H9 (cell line): ENCODE measurements around the gene IL1RN. TPM values are rescaled to one million over a fixed set of nuclear protein-coding genes. Genes with fewer than 3 reads are reported as not detected.

Experiments
- DNase-seq: peaks from one replicate; pipeline ENCODE4 v3.0.0-alpha.2; 2017
- H2AFZ ChIP-seq: one replicate; pipeline ENCODE4 v1.6.1; 2013; ENCODE audit warnings: mild to moderate bottlenecking, low read length, control low read depth, moderate library complexity
- H2AK5ac ChIP-seq: 2 replicates; pipeline ENCODE4 v1.6.1; 2013; ENCODE audit warnings: low read length, control low read depth, mixed read lengths; ENCODE audit not compliant: insufficient read length
- H2BK120ac ChIP-seq: one replicate; pipeline ENCODE4 v1.6.1; 2013; ENCODE audit warnings: low read depth, mild to moderate bottlenecking, low read length, control low read depth, inconsistent platforms; ENCODE audit not compliant: poor library complexity, severe bottlenecking
- H2BK12ac ChIP-seq: 2 replicates; pipeline ENCODE4 v1.6.1; 2013; ENCODE audit warnings: low read length, control low read depth, mixed read lengths, low read depth; ENCODE audit not compliant: insufficient read length
- H2BK15ac ChIP-seq: 2 replicates; pipeline ENCODE4 v1.6.1; 2013; ENCODE audit warnings: low read depth, low read length, control low read depth
- H2BK20ac ChIP-seq: one replicate; pipeline ENCODE4 v1.6.1; 2013; ENCODE audit warnings: low read depth, mild to moderate bottlenecking, low read length, control low read depth, inconsistent platforms; ENCODE audit not compliant: poor library complexity, severe bottlenecking
- H2BK5ac ChIP-seq: 2 replicates; pipeline ENCODE4 v1.6.1; 2013; ENCODE audit warnings: low read length, control low read depth, mixed read lengths; ENCODE audit not compliant: insufficient read length
- H3K14ac ChIP-seq: 2 replicates; pipeline ENCODE4 v1.6.1; 2013; ENCODE audit warnings: low read length, control low read depth; ENCODE audit not compliant: insufficient read depth
- H3K18ac ChIP-seq: 2 replicates; pipeline ENCODE4 v1.6.1; 2013; ENCODE audit warnings: low read depth, mild to moderate bottlenecking, mixed read lengths, low read length, control low read depth; ENCODE audit not compliant: insufficient read length
- H3K23ac ChIP-seq: 2 replicates; pipeline ENCODE4 v1.6.1; 2013; ENCODE audit warnings: low read length, control low read depth, mixed read lengths, low read depth; ENCODE audit not compliant: insufficient read length
- H3K23me2 ChIP-seq: 2 replicates; pipeline ENCODE4 v1.6.1; 2013; ENCODE audit warnings: low read depth, mild to moderate bottlenecking, mixed read lengths, low read length, control low read depth; ENCODE audit not compliant: insufficient read length, poor library complexity, severe bottlenecking
- H3K27ac ChIP-seq: 2 replicates; pipeline ENCODE4 v1.5.1; 2013; ENCODE audit warnings: low read length, control low read depth, mixed read lengths, low read depth; ENCODE audit not compliant: insufficient read length
- H3K27me3 ChIP-seq: 2 replicates; pipeline ENCODE4 v1.6.1; 2013; ENCODE audit warnings: low read length, control low read depth, inconsistent platforms; ENCODE audit not compliant: insufficient read depth
- H3K4ac ChIP-seq: 2 replicates; pipeline ENCODE4 v1.6.1; 2013; ENCODE audit warnings: low read depth, mild to moderate bottlenecking, control low read depth, inconsistent platforms, low read length, moderate library complexity
- H3K4me1 ChIP-seq: 2 replicates; pipeline ENCODE4 v1.6.1; 2013; ENCODE audit warnings: low read length, control low read depth, inconsistent platforms; ENCODE audit not compliant: insufficient read depth
- H3K4me2 ChIP-seq: 2 replicates; pipeline ENCODE4 v1.6.1; 2013; ENCODE audit warnings: low read length, control low read depth, mixed read lengths; ENCODE audit not compliant: insufficient read length, insufficient read depth
- H3K56ac ChIP-seq: 2 replicates; pipeline ENCODE4 v1.6.1; 2013; ENCODE audit warnings: low read depth, mild to moderate bottlenecking, mixed read lengths, low read length, control low read depth; ENCODE audit not compliant: insufficient read length
- H3K79me1 ChIP-seq: 2 replicates; pipeline ENCODE4 v1.6.1; 2013; ENCODE audit warnings: low read depth, mild to moderate bottlenecking, moderate library complexity, low read length, control low read depth, inconsistent platforms; ENCODE audit not compliant: insufficient read depth, poor library complexity, severe bottlenecking
- H3K79me2 ChIP-seq: 2 replicates; pipeline ENCODE4 v1.6.1; 2013; ENCODE audit warnings: low read length, control low read depth, inconsistent platforms; ENCODE audit not compliant: insufficient read depth
- H3K9ac ChIP-seq: 2 replicates; pipeline ENCODE4 v1.6.1; 2013; ENCODE audit warnings: low read length, control low read depth, mixed read lengths; ENCODE audit not compliant: insufficient read length; ENCODE audit errors: extremely low read depth
- H3K9me3 ChIP-seq: one replicate; pipeline ENCODE4 v1.6.1; 2013; ENCODE audit warnings: low read depth, low read length, inconsistent platforms; ENCODE audit not compliant: control insufficient read depth
- H3T11ph ChIP-seq: one replicate; pipeline ENCODE4 v1.6.1; 2013; ENCODE audit warnings: mild to moderate bottlenecking, low read length, control low read depth, inconsistent platforms
- H4K20me1 ChIP-seq: one replicate; pipeline ENCODE4 v1.6.1; 2013; ENCODE audit not compliant: control insufficient read depth, insufficient read length, insufficient read depth
- H4K5ac ChIP-seq: 2 replicates; pipeline ENCODE4 v1.6.1; 2013; ENCODE audit warnings: low read depth, mild to moderate bottlenecking, mixed read lengths, low read length, control low read depth; ENCODE audit not compliant: insufficient read length
- H4K8ac ChIP-seq: replicated peaks from 2 replicates; pipeline ENCODE4 v1.6.1; 2013; ENCODE audit warnings: low read length, control low read depth, mixed read lengths, low read depth; ENCODE audit not compliant: insufficient read length
- H4K91ac ChIP-seq: 2 replicates; pipeline ENCODE4 v1.6.1; 2013; ENCODE audit warnings: low read depth, mild to moderate bottlenecking, moderate library complexity, mixed read lengths, low read length, control low read depth; ENCODE audit not compliant: insufficient read length
- H3K27ac Mint-ChIP-seq, 3 experiments: 2 replicates in 2 of 3; 3 replicates in 1 of 3; pipeline ENCODE4 v1.8.0; 2020 to 2021; ENCODE audit warnings: mixed read lengths in 3 of 3, mild to moderate bottlenecking in 1 of 3, moderate library complexity in 1 of 3
- H3K27me3 Mint-ChIP-seq: 2 replicates; pipeline ENCODE4 v1.8.0; 2021; ENCODE audit warnings: low read depth, mild to moderate bottlenecking, moderate library complexity, mixed read lengths
- H3K36me3 Mint-ChIP-seq, 3 experiments: 2 replicates in 2 of 3; 3 replicates in 1 of 3; pipeline ENCODE4 v1.8.0; 2020 to 2021; ENCODE audit warnings: low read depth in 3 of 3, mixed read lengths in 3 of 3; ENCODE audit not compliant: insufficient read depth in 1 of 3
- H3K4me1 Mint-ChIP-seq, 2 experiments: 2 replicates each; pipeline ENCODE4 v1.8.0; 2020; ENCODE audit warnings: mixed read lengths in 2 of 2
- H3K4me3 Mint-ChIP-seq, 2 experiments: 2 replicates in 1 of 2; 3 replicates in 1 of 2; pipeline ENCODE4 v1.8.0; 2020 to 2021; ENCODE audit warnings: mild to moderate bottlenecking in 2 of 2, mixed read lengths in 2 of 2, moderate library complexity in 1 of 2
- H3K9me3 Mint-ChIP-seq, 2 experiments: 2 replicates in 1 of 2; 3 replicates in 1 of 2; pipeline ENCODE4 v1.8.0; 2020; ENCODE audit warnings: mild to moderate bottlenecking in 2 of 2, mixed read lengths in 2 of 2, moderate library complexity in 1 of 2
- CTCF ChIP-seq: fragments of 200-600 bp; sonication (generic); conservative IDR thresholded peaks from 3 replicates; pipeline ENCODE4 v1.8.0; 2021; ENCODE audit warnings: antibody characterized with exemption, mild to moderate bottlenecking
- total RNA-seq: library from RNA; stranded (reverse); gene quantifications from 2 replicates; pipeline ENCODE4 v1.2.1, GENCODE V29; 2021

Gene IL1RN
- total RNA-seq, 1 experiment from 2014 or later = not detected

GRCh38 chr2:113088213-113088992 is 39.0 kb upstream of the IL1RN start:
- peaks cover 22% of the 10 kb centered on the region for H3K27me3 Mint-ChIP-seq
- H3K36me3 Mint-ChIP-seq = no peaks in the 10 kb centered on the region
- Histone ChIP-seq H3K79me2 (no peaks in the 10 kb centered on the region), H3K23ac (no peak overlapping the region), H4K8ac (no peak overlapping the region), H3K4me2 (no peak overlapping the region), H2AFZ (no peak overlapping the region), H3K18ac (no peak overlapping the region), H3K79me1 (no peaks in the 10 kb centered on the region), H3K23me2 (no peaks in the 10 kb centered on the region), H3K9ac (no peak overlapping the region), H3K9me3 (no peaks in the 10 kb centered on the region), H2BK5ac (no peak overlapping the region), H3K4ac (no peak overlapping the region), H2BK120ac (no peak overlapping the region), H2BK15ac (no peak overlapping the region), H3K27ac (no peak overlapping the region), H4K5ac (no peak overlapping the region), H3K14ac (no peak overlapping the region), H3T11ph (no peak overlapping the region), H4K20me1 (no peaks in the 10 kb centered on the region), H2BK12ac (no peak overlapping the region), H2BK20ac (no peak overlapping the region), H3K4me1 (no peaks in the 10 kb centered on the region), H3K27me3 (no peaks in the 10 kb centered on the region), H3K56ac (no peak overlapping the region), H4K91ac (no peak overlapping the region), H2AK5ac (no peak overlapping the region)
- no peaks in the 10 kb centered on the region for H3K4me1 Mint-ChIP-seq
- no peak overlapping the region for H3K27ac Mint-ChIP-seq
- DNase-seq = no peak
- H3K9me3 Mint-ChIP-seq = peaks cover 0 to 6% of the 10 kb centered on the region in 2 experiments; a peak in 1 of 5 replicates
- H3K4me3 Mint-ChIP-seq = no peak overlapping the region
- no peak for TF ChIP-seq CTCF
